ENCODE results near the gene ZNF618.

DNA sequence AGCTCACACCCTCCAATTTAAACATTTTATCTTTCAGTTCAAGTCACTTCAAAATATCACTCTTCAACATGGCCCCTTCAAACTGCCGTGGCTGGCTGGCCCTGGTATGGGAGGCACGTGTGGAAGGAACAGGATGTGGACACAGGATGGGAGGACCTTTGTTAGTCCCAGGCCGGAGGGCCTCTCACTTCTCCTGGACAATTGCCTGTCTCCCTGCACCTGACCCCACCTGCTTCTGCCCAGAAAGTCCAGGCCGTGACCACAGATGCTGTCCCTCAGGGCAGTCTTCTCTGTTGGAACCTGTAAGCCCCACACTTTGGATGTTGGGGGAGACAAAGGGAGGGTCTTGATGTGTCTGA, 182.6 kb downstream of the ZNF618 start:
- TF ChIP-seq CTCF (conservative IDR thresholded peaks at IDR 0.05; ENCODE audit: low read length) (no peak), EZH2phosphoT487 (IDR thresholded peaks at IDR 0.05; ENCODE audit: borderline replicate concordance) (no peak)
